Measurements from ENCODE around the gene SOX18. TPM values are rescaled to one million over a fixed set of nuclear protein-coding genes. Genes with fewer than 3 reads are reported as not detected.

The SOX18 gene
- total RNA-seq, 1 experiment from 2014 or later = 0.11 TPM

GRCh38 chr20:64038565-64039292 lies 10.7 kb downstream of the SOX18 start:
- peak; percentile 57 for DNase-seq (ENCODE audit: low read depth)

DNA sequence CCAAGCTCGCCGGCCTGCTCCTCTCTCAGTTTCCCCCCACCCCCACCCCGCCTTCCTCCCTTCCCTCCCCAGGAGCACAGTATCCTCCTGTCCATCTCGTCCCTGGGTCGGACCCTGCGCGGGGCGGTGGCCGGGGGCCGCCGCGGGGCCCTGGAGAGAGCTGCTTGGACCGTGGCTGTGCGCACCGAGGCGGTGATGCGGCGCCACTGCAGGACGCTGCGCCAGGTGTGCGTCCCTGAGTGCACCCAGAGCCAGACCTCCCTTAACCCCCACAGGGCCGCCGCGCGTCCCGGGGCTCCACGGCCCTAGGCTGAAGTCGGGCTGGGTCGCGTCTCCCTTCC lies 11.2 kb downstream of the SOX18 start:
- no peak for DNase-seq (ENCODE audit: low read depth)

DNA sequence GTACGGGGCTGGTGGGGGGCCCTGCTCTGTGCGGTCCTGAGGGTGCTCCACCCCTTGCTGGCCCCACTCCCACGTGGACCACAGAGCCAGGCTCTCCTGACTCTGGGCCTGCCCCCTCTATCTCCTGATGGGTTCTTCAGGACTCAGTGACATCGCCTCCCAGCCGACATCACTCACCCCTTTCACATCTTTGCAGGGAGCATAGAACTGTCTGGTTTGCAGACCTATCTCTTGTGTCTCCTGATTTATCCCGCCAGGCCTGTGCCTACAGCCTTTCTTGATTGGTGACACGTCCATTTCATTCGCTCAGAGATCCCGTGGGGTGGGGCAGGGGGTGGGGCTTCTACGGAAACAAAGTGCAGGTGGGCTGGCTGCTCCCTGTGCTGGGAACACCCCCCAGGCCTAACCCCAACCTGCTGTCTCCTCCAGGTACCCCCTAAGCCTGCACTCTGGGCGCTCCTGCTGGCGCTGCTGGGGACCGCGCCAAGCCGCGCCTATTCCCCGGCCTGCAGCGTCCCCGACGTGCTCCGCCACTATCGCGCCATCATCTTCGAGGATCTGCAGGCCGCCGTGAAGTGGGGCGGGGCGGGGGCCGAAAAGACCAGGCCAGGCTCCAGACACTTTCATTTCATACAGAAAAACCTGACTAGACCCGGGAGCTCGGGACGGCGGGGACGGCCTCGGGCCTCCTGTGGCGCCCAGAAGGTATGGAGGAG lies 11.8 kb downstream of the SOX18 start:
- no peak for DNase-seq (ENCODE audit: low read depth)

DNA sequence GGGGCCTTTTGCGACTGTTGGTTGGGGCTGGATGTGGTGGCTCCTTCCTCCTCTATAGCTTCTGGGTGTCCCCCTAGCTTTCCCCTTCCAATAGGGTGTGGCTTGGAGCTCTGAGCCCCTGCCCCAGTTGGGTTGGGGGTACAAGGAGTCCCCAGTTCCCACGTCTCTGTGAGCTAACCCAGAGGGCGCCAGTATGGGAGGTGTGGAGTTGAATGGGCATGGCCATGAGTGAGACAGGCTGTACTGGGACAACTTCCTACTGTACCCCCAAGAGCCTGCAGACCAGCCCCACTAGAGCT lies 12.3 kb downstream of the SOX18 start:
- no peak for DNase-seq (ENCODE audit: low read depth)

- peak; percentile 19 for DNase-seq (ENCODE audit: low read depth)
Observed at GRCh38 chr20:64036346-64037198, 12.9 kb downstream of the SOX18 start.

- no peak for DNase-seq (ENCODE audit: low read depth)
Observed at GRCh38 chr20:64035933-64036345, 13.5 kb downstream of the SOX18 start, which contains the start of gene C20orf204. TSS of gene C20orf204 (plus strand) at chr20:64036182. CDS start at chr20:64036324, 142 bp downstream.

DNA sequence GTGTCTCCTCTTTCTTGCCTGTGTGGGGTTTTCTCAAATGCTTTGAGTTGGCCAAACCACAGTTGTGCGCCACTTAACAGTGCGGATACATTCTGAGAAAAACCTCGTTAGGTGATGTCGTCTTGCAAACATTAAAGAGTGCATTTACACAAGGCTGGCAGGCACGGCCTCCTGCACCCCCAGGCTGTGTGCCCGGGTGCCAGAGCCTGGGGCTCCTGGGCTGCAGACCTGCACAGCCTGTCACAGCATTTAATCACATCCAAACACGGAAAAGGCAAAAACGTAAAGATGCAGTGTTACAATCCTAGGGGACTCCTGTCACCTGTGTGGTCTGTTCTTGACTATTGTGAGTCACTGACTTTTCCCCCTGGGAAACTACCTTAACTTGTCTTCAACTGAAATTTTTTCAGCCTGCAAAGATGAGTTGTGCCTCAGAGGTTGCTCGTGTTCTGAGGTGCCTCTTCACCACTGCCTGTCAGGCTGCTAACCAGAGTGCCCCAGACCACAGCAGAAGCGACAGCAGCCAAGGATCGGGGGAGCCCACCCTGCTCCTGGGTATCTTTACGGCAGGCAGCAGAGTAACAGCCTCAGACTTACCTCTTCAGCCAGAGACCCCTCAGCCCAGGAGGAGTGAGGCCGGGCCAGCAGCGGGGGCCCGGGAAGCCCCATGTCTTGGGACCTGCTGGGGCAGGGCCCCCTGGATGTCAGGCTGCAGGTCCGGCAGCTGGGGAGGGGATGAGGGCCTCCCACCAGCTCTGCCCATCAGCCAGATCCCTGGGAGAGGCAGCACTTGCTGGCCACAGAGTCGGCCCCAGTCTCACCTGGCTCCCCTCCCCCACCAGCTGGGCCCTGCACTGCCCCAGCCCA lies 14.1 kb downstream of the SOX18 start:
- no peak for DNase-seq (ENCODE audit: low read depth)

DNA sequence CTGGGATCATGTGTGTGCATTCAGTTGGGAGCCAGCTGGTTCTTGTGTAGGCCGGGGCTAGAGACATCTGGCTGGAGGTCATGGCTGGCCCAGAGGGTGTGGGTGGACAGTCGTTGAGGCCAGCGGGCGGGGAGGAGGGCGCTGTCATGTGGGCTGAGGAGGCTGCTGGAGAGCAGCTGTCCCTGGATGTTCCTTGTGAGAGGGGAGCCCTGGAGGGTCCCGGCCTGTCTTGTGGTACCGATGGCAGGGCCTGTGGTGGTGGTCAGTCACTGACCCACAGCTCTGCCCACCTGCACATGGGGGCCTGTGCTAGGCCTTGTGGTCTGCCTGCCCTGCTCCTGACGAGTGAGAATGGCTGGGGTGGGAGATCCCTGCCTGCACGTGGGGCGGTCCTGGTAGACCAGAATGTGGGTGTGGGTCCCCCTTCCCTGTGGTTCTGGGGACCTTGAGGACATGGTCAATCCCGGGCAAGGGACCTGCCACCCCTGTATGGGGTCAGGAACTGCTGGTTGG lies 15.4 kb downstream of the SOX18 start:
- no peak for DNase-seq (ENCODE audit: low read depth)

- DNase-seq (ENCODE audit: low read depth) = no peak
Observed at GRCh38 chr20:64032706-64033624, 16.5 kb downstream of the SOX18 start.

- DNase-seq (ENCODE audit: low read depth) = no peak
Observed at GRCh38 chr20:64031822-64032314, 17.6 kb downstream of the SOX18 start.

- no peak for DNase-seq (ENCODE audit: low read depth)
Observed at GRCh38 chr20:64030371-64031134, 18.9 kb downstream of the SOX18 start.

- DNase-seq (ENCODE audit: low read depth) = no peak
Observed at GRCh38 chr20:64029293-64030117, 19.9 kb downstream of the SOX18 start.

DNA sequence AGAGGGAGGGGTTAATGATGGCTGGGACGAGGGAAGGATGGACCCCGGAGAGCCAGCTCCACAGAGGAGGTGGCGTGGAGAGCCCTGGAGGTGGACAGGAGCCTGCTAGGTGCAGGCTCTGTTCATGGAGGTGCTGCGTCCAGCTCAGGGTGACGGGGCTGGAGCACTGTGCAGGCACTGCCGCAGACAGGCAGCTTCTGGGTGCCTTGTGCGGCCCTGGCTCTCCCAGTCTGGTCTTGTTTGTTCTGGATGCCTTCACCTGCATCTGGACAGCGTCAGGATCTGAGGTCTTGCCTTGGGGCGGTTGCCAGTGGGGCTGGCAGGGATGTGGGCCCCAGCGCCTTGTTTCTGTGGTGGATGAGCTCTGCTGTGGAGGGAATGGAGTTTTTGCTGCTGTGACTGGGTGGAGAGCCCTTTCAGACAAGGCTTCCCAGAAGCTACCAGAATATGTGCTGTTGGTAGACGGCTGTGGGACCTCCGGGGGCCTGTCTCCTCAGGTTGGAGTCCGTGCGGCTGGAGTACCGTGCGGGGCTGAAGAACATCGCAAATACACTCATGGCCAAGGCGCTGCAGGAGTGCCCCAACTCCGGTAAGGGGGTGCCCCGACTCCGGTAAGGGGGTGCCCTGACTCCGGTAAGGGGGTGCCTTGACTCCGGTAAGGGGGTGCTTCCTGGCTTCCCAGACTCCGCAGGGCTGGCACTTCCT lies 21.3 kb downstream of the SOX18 start:
- no peak for DNase-seq (ENCODE audit: low read depth)

- no peak for DNase-seq (ENCODE audit: low read depth)
Observed at GRCh38 chr20:64025826-64026412, 23.5 kb downstream of the SOX18 start.

DNA sequence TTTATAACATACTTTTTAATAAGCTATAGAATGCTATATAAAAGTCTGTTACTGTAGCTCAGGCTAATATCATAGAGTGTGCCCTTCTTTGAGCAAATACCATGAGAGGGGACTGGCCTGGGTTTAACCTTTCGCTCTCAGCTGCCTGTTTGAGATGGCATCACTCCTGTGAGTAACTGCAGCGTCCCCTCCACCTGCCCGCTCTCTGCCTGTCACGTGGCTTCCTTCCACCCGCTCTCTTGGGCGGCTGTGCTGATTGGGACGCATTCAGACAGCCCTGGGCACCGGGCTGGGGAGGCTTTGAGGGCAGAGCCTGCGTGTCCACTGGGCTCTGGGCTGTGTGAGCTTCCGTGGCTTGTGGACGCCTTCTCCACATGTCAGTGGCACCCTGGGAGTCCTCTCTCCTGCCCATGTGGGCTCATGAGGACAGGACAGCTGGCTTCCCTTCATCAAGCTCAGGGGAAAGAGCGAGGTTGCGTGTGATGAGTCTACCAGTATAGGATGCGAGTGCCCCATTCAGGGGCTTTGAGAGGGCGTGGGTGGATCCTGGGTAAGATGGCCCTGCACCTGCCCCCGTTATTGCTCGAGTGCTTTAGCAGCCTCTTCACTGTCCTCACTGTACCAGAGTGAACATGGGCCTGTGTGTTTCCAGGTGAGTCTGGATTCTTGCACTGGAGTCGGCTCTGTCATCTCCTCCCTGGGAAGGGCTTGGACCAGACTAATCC lies 24.2 kb downstream of the SOX18 start:
- DNase-seq (ENCODE audit: low read depth) = no peak
